ENCODE measurements around the gene RASIP1.
"Not testable (repeated sequence)": the region's sequence is repeated elsewhere in the genome, so short reads cannot be mapped to it uniquely, and the experiment has no call there.

- TF ChIP-seq NFRKB (IDR thresholded peaks at IDR 0.05); BHLHE40 (IDR thresholded peaks at IDR 0.05; ENCODE audit: borderline replicate concordance); L3MBTL2 (conservative IDR thresholded peaks at IDR 0.05); TARDBP (IDR thresholded peaks at IDR 0.05); SP1 (IDR thresholded peaks at IDR 0.05); ZNF384 (IDR thresholded peaks at IDR 0.05); ELF4 (IDR thresholded peaks at IDR 0.05); FOXA1 (IDR thresholded peaks at IDR 0.05); FOXK2 (IDR thresholded peaks at IDR 0.05); FOXM1 (IDR thresholded peaks at IDR 0.05; ENCODE audit: borderline replicate concordance): not testable (repeated sequence)
These were observed 22.3 kb downstream of the RASIP1 start for GRCh38 chr19:48718106-48718505.

Data from HEK293T (cell line).